MM.1S (cell line): ENCODE measurements around the gene CD5L.

Experiments
- DNase-seq: peaks from one replicate; pipeline ENCODE4 v3.0.0-alpha.2; 2015
- H2AFZ ChIP-seq: fragments of 300-600 bp; sonication (generic); 2 replicates; pipeline ENCODE4 v1.6.0; 2016; ENCODE audit warnings: antibody characterized with exemption, low read length
- H3F3A ChIP-seq: fragments of 300-600 bp; sonication (generic); 2 replicates; pipeline ENCODE4 v1.6.1; 2016; ENCODE audit warnings: mild to moderate bottlenecking, antibody characterized with exemption, low read length, moderate library complexity, mixed read lengths; ENCODE audit not compliant: insufficient read depth
- H3K27ac ChIP-seq: fragments of 300-600 bp; sonication (generic); 2 replicates; pipeline ENCODE4 v1.5.1; 2016; ENCODE audit warnings: mild to moderate bottlenecking, low read length
- H3K27me3 ChIP-seq: fragments of 300-600 bp; sonication (generic); replicated peaks from 2 replicates; pipeline ENCODE4 v1.6.0; 2016; ENCODE audit warnings: low read length; ENCODE audit not compliant: insufficient read depth
- H3K36me3 ChIP-seq: fragments of 300-600 bp; sonication (generic); replicated peaks from 2 replicates; pipeline ENCODE4 v1.6.1; 2016; ENCODE audit warnings: mild to moderate bottlenecking, low read length, mixed read lengths; ENCODE audit not compliant: insufficient read depth
- H3K4me1 ChIP-seq: fragments of 300-600 bp; sonication (generic); 2 replicates; pipeline ENCODE4 v1.6.1; 2016; ENCODE audit warnings: low read length, mixed read lengths
- H3K4me2 ChIP-seq: fragments of 300-600 bp; sonication (generic); 2 replicates; pipeline ENCODE4 v1.6.0; 2016; ENCODE audit warnings: low read depth, low read length
- H3K4me3 ChIP-seq: fragments of 300-600 bp; sonication (generic); 2 replicates; pipeline ENCODE4 v1.5.1; 2016; ENCODE audit warnings: low read length, mixed read lengths
- H3K79me2 ChIP-seq: fragments of 300-600 bp; sonication (generic); 2 replicates; pipeline ENCODE4 v1.6.1; 2016; ENCODE audit warnings: mixed run types, low read length, mixed read lengths
- H3K9ac ChIP-seq: fragments of 300-600 bp; sonication (generic); 2 replicates; pipeline ENCODE4 v1.6.1; 2016; ENCODE audit warnings: low read length, mixed read lengths
- H3K9me2 ChIP-seq: fragments of 300-600 bp; sonication (generic); replicated peaks from 2 replicates; pipeline ENCODE4 v1.6.1; 2016; ENCODE audit warnings: mild to moderate bottlenecking, low read length, mixed read lengths; ENCODE audit not compliant: insufficient read depth
- H3K9me3 ChIP-seq: fragments of 300-600 bp; sonication (generic); replicated peaks from 2 replicates; pipeline ENCODE4 v1.6.1; 2016; ENCODE audit warnings: mild to moderate bottlenecking, low read length, mixed read lengths; ENCODE audit not compliant: insufficient read depth
- H4K20me1 ChIP-seq: fragments of 300-600 bp; sonication (generic); 2 replicates; pipeline ENCODE4 v1.6.1; 2016; ENCODE audit warnings: mild to moderate bottlenecking, low read length, moderate library complexity, mixed read lengths; ENCODE audit not compliant: insufficient read depth
- CTCF ChIP-seq: fragments of 300-600 bp; sonication (generic); IDR thresholded peaks from 2 replicates; pipeline ENCODE4 v1.5.1; 2016; ENCODE audit warnings: antibody characterized with exemption, low read length, mixed read lengths
- EZH2 ChIP-seq: fragments of 300-600 bp; sonication (generic); optimal IDR thresholded peaks from 2 replicates; pipeline ENCODE3; 2017; ENCODE audit warnings: low read depth, mild to moderate bottlenecking, antibody characterized with exemption, low read length, mixed read lengths
- EZH2phosphoT487 ChIP-seq: fragments of 300-600 bp; sonication (generic); IDR thresholded peaks from 2 replicates; pipeline ENCODE4 v1.6.1; 2018; ENCODE audit warnings: antibody characterized with exemption, low read length

CD5L gene

GRCh38 chr1:157849229-157849875 lies 7.7 kb upstream of the CD5L start:
- H3K9me2 ChIP-seq = no peaks in the 10 kb centered on the region
- peak overlapping the region; percentile 71 for H3K4me2 ChIP-seq
- H3K9me3 ChIP-seq = no peaks in the 10 kb centered on the region
- no peaks in the 10 kb centered on the region for H4K20me1 ChIP-seq
- H3K4me1 ChIP-seq = peaks cover 27% of the 10 kb centered on the region
- H3K9ac ChIP-seq = peak overlapping the region; percentile 29; the same call in 1 of the 2 replicates
- peak; percentile 70 for DNase-seq
- no peaks in the 10 kb centered on the region for H3K79me2 ChIP-seq
- H3K36me3 ChIP-seq = no peaks in the 10 kb centered on the region
- no peak for TF ChIP-seq CTCF
- TF ChIP-seq EZH2 = no peak
- no peak for TF ChIP-seq EZH2phosphoT487
- H3K27me3 ChIP-seq = no peaks in the 10 kb centered on the region
- H3K4me3 ChIP-seq = peak overlapping the region; percentile 22
- peak overlapping the region; percentile 52 for H2AFZ ChIP-seq
- peaks cover 14% of the 10 kb centered on the region for H3F3A ChIP-seq
- peak overlapping the region; percentile 72 for H3K27ac ChIP-seq

GRCh38 chr1:157844089-157844830 lies 2.7 kb upstream of the CD5L start:
- H3K27ac ChIP-seq = no peak overlapping the region
- no peak for DNase-seq
- H3K79me2 ChIP-seq = no peaks in the 10 kb centered on the region
- no peaks in the 10 kb centered on the region for H4K20me1 ChIP-seq
- H3K9me3 ChIP-seq = no peaks in the 10 kb centered on the region
- no peak overlapping the region for H3K4me2 ChIP-seq
- H3K4me1 ChIP-seq = peaks cover 52% of the 10 kb centered on the region
- no peaks in the 10 kb centered on the region for H3K9me2 ChIP-seq
- H3K27me3 ChIP-seq = no peaks in the 10 kb centered on the region
- TF ChIP-seq CTCF (no peak), EZH2phosphoT487 (no peak), EZH2 (no peak)
- H3F3A ChIP-seq = peaks cover 12% of the 10 kb centered on the region
- no peak overlapping the region for H3K9ac ChIP-seq
- no peak overlapping the region for H3K4me3 ChIP-seq
- H2AFZ ChIP-seq = no peak overlapping the region
- no peaks in the 10 kb centered on the region for H3K36me3 ChIP-seq

GRCh38 chr1:157842939-157843338 lies 1.3 kb upstream of the CD5L start:
- DNase-seq = peak; percentile 63
- Histone ChIP-seq H3K4me2 (peak overlapping the region; percentile 53), H3K9me3 (no peaks in the 10 kb centered on the region), H3K27me3 (no peaks in the 10 kb centered on the region), H3F3A (peaks cover 4% of the 10 kb centered on the region; the same call in 1 of the 2 replicates), H3K79me2 (no peaks in the 10 kb centered on the region), H3K27ac (peak overlapping the region; percentile 34; the same call in 1 of the 2 replicates), H4K20me1 (no peaks in the 10 kb centered on the region), H3K9ac (no peak overlapping the region), H3K9me2 (no peaks in the 10 kb centered on the region), H3K4me1 (peaks cover 52% of the 10 kb centered on the region), H2AFZ (0 out of 2 replicates have a peak overlapping the region, but pooled peaks have one; percentile 2), H3K36me3 (no peaks in the 10 kb centered on the region), H3K4me3 (no peak overlapping the region)
- TF ChIP-seq EZH2 (no peak), EZH2phosphoT487 (no peak), CTCF (no peak)
